Activated T-helper 1 cell treated with anti-CD3 and anti-CD28 coated beads, Interleukin-12 subunit alpha, Interleukin-12 subunit beta, Interleukin-2, Interleukin-4 antibody, amounts not matched to agents 30 ng/mL and 10 ng/mL and 1 ng/mL, durations not matched to agents 14 hours and 24 hours and 36 hours (primary cell): ENCODE data around the gene IGLL1. TPM values are rescaled to one million over a fixed set of nuclear protein-coding genes. Genes with fewer than 3 reads are reported as not detected.
"Not testable (repeated sequence)": the region's sequence is repeated elsewhere in the genome, so short reads cannot be mapped to it uniquely, and the experiment has no call there.

Source experiments
- DNase-seq: peaks from one replicate; pipeline ENCODE4 v3.0.0; 2021; ENCODE audit warnings: low spot score
- H3K27ac Mint-ChIP-seq: one replicate; pipeline ENCODE4 v1.8.0; 2021; ENCODE audit warnings: mild to moderate bottlenecking, mixed read lengths
- H3K27me3 Mint-ChIP-seq: one replicate; pipeline ENCODE4 v1.8.0; 2022; ENCODE audit warnings: mild to moderate bottlenecking, moderate library complexity, mixed read lengths; ENCODE audit not compliant: insufficient read depth
- H3K36me3 Mint-ChIP-seq: one replicate; pipeline ENCODE4 v1.8.0; 2021; ENCODE audit warnings: low read depth, mixed read lengths
- H3K4me1 Mint-ChIP-seq: one replicate; pipeline ENCODE4 v1.8.0; 2021; ENCODE audit warnings: low read depth, mixed read lengths
- H3K4me3 Mint-ChIP-seq: one replicate; pipeline ENCODE4 v1.8.0; 2021; ENCODE audit warnings: mild to moderate bottlenecking, moderate library complexity, mixed read lengths
- H3K9me3 Mint-ChIP-seq: one replicate; pipeline ENCODE4 v1.8.0; 2021; ENCODE audit warnings: mixed read lengths
- intact Hi-C: fragments of 100-400 bp; cut with micrococcal nuclease; formaldehyde crosslinking; loops from one replicate; pipeline ENCODE4 v1.15.1; 2024
- total RNA-seq: library from RNA; stranded (reverse); gene quantifications from 2 replicates; pipeline ENCODE4 v1.2.3, GENCODE V29; 2022

Gene IGLL1
- not detected in 2 replicates for total RNA-seq

GRCh38 chr22:23579870-23580575, at the start of gene IGLL1:
IGLL1 (minus strand) TSS chr22:23580290; CDS start chr22:23580190, 100 bp downstream.
- Mint-ChIP-seq H3K27me3 (peaks cover 15% of the 10 kb centered on the region), H3K4me1 (no peaks in the 10 kb centered on the region), H3K27ac (no peak within 1 kb of the TSS), H3K9me3 (no peaks in the 10 kb centered on the region), H3K4me3 (no peak within 1 kb of the TSS), H3K36me3 (no peaks in the 10 kb centered on the region)
- intact Hi-C loops, result no loop called here
- no peak for DNase-seq

DNA sequence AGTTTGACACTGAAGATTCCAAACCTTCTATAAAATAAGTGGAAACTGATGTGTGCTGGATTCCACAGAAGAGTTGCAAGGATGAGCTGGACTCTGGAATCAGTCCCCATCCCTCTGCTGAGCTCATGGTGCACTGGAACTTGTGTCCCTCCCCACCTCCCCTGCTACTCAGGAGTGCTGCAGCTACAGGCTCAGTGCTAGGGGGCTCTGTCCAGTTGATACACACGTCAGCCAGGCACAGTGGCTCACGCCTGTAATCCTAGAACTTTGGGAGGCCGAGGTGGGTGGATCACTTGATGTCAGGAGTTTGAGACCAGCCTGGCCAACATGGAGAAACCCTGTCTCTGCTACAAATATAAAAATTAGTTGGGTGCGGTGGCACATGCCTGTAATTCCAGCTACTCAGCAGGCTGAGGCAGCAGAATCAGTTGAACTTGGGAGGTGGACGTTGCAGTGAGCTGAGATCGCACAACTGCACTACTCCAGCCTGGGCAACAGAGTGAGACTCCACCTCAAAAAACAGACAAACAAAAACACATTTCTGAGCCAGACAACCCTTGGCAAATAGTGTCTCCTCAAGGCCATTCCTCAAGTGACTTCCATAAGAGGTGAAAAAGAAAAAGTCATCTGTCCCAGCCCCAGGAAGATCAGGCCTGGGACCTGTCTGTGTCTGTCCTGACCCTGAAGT, 48.1 kb upstream of the IGLL1 start:
- H3K4me1 Mint-ChIP-seq, result peaks cover 12% of the 10 kb centered on the region
- DNase-seq, H3K27ac Mint-ChIP-seq, H3K27me3 Mint-ChIP-seq, H3K4me3 Mint-ChIP-seq, H3K36me3 Mint-ChIP-seq, H3K9me3 Mint-ChIP-seq: not testable (repeated sequence)
- intact Hi-C loops, result loop anchor here (10.0 kb wide), 1 partner anchor 327 kb away; no protein-coding TSS in a partner anchor

GRCh38 chr22:23627401-23628055, 47.4 kb upstream of the IGLL1 start:
- intact Hi-C loops, result loop anchor here (10.0 kb wide), 1 partner anchor 327 kb away; no protein-coding TSS in a partner anchor

GRCh38 chr22:23626286-23626975, 46.3 kb upstream of the IGLL1 start:
- no peak for DNase-seq
- no peaks in the 10 kb centered on the region for H3K9me3 Mint-ChIP-seq
- intact Hi-C loops, result loop anchor here (10.0 kb wide), 1 partner anchor 328 kb away; no protein-coding TSS in a partner anchor
- H3K4me1 Mint-ChIP-seq, result peaks cover 6% of the 10 kb centered on the region
- no peaks in the 10 kb centered on the region for H3K27me3 Mint-ChIP-seq
- no peak overlapping the region for H3K27ac Mint-ChIP-seq
- no peak overlapping the region for H3K4me3 Mint-ChIP-seq
- H3K36me3 Mint-ChIP-seq, result peaks cover 2% of the 10 kb centered on the region

More at GRCh38 chr22:23627401-23628055, 47.4 kb upstream of the IGLL1 start:
- H3K4me1 Mint-ChIP-seq, result peaks cover 12% of the 10 kb centered on the region
- H3K9me3 Mint-ChIP-seq, H3K4me3 Mint-ChIP-seq, H3K27me3 Mint-ChIP-seq, H3K27ac Mint-ChIP-seq, H3K36me3 Mint-ChIP-seq: not testable (repeated sequence)
- peak; percentile 40 for DNase-seq

DNA sequence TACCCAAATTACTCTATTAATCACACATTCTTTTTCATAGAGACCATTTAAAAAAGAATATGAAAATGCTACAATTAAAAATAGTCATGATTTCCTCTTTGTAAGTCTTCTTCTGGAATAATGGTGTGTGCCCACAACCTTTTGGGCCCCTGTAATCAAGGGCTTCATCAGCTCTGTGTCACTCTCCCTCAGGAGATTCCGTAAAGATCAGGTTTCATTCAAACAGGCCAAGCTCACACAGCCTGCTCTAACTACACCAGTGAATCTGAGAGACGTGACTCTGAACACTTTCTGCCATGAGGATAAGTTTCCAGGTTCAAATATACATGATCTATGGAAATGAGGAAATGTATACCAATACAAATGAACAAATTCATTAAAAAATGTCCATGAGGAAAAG, 42.5 kb upstream of the IGLL1 start:
- Mint-ChIP-seq H3K27me3 (peaks cover under 1% of the 10 kb centered on the region), H3K9me3 (no peaks in the 10 kb centered on the region), H3K36me3 (peaks cover 2% of the 10 kb centered on the region), H3K27ac (no peak overlapping the region), H3K4me3 (no peak overlapping the region), H3K4me1 (peaks cover 5% of the 10 kb centered on the region)
- intact Hi-C loops, result loop anchor here (10.0 kb wide), 1 partner anchor 332 kb away; no protein-coding TSS in a partner anchor
- no peak for DNase-seq

GRCh38 chr22:23621916-23622315, 41.8 kb upstream of the IGLL1 start:
- not testable (repeated sequence) for DNase-seq, H3K27ac Mint-ChIP-seq

DNA sequence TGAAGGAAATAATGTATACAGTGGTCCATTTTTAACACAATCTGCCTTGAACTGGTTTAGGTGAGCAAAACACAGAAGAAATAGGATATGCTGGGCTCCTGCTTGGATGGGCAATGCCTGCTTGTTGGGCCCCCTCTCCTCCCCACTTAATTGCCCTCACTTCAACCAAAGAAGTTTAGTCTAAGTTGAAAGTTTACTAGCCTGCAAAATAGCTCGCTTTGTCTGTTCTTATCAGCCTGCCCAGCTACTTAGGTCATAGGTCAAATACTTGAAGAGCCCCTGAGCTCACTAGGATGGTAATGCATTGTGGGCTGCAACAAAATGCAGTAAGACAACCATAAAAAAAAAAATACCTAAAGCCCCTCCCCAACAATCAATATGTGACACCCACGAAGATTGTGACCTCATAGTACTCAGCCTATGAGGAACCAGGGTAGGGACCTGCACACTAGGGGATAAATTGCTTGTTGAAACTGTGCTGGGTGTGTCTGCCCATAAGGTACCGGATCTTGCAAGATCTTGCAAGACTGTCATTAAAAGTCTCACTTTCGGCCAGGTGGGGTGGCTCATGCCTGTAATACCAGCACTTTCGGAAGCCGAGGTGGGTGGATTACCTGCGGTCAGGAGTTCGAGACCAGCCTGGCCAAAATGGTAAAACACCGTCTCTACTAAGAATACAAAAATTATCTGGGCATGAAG, 41.1 kb upstream of the IGLL1 start:
- peaks cover 2% of the 10 kb centered on the region for H3K27me3 Mint-ChIP-seq
- intact Hi-C loops, result loop anchor here (10.0 kb wide), 1 partner anchor 334 kb away; no protein-coding TSS in a partner anchor
- H3K27ac Mint-ChIP-seq, result no peak overlapping the region

More at GRCh38 chr22:23621916-23622315, 41.8 kb upstream of the IGLL1 start:
- not testable (repeated sequence) for H3K4me3 Mint-ChIP-seq, H3K4me1 Mint-ChIP-seq, H3K36me3 Mint-ChIP-seq, H3K27me3 Mint-ChIP-seq, H3K9me3 Mint-ChIP-seq
- intact Hi-C loops, result loop anchor here (10.0 kb wide), 1 partner anchor 333 kb away; no protein-coding TSS in a partner anchor

GRCh38 chr22:23613193-23613972, 33.3 kb upstream of the IGLL1 start:
- H3K27ac Mint-ChIP-seq, result no peak overlapping the region
- peaks cover 14% of the 10 kb centered on the region for H3K4me1 Mint-ChIP-seq
- no peak overlapping the region for H3K4me3 Mint-ChIP-seq
- H3K36me3 Mint-ChIP-seq, result peaks cover 1% of the 10 kb centered on the region
- peaks cover 4% of the 10 kb centered on the region for H3K27me3 Mint-ChIP-seq
- intact Hi-C loops, result no loop called here
- DNase-seq, result no peak
- no peaks in the 10 kb centered on the region for H3K9me3 Mint-ChIP-seq

More for the DNA sequence above, 41.1 kb upstream of the IGLL1 start:
- H3K9me3 Mint-ChIP-seq, result no peaks in the 10 kb centered on the region
- peaks cover 3% of the 10 kb centered on the region for H3K36me3 Mint-ChIP-seq
- no peak overlapping the region for H3K4me3 Mint-ChIP-seq
- DNase-seq, result no peak
- no peaks in the 10 kb centered on the region for H3K4me1 Mint-ChIP-seq

DNA sequence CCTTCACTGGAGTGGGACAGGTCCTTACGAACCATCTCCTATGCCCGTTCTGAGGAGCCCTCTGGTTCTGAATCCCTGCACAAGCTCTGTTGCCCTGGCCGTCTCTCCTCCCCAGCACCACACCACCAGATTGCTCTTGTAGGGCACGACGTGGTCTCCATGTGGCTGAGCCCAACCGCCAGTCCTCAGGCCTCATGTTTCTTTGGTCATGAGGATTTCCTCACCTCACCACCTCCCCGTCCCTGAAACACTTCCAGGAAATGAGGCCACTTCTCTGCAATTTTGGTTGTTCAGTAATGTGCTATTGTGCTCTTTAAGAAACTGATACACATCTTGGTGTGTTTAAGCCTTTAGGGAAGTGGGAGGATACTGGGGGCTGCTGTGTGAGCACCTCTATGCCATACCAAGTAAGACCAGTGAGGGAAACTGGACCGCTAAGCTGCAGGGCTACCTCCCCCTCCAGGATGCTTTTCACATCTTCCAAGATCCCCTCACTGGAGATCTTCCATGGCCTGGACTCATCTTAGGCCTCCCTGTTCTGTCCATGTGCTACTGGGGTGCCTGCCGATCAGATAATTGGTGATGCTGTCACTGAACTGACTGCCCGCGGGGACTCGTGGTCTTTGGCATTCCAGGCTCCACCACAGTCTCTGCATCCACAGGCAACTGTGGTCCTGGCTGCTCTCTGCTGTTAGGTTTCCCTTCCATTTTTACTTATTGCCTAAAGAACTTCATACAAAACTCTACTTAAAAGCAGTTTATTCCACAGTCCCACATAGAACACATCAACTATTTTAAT, 30.1 kb upstream of the IGLL1 start:
- Mint-ChIP-seq H3K36me3 (no peaks in the 10 kb centered on the region), H3K4me1 (peaks cover 14% of the 10 kb centered on the region), H3K27me3 (no peaks in the 10 kb centered on the region), H3K27ac (no peak overlapping the region), H3K4me3 (peak overlapping the region; percentile 10), H3K9me3 (no peaks in the 10 kb centered on the region)
- intact Hi-C loops, result no loop called here
- no peak for DNase-seq

GRCh38 chr22:23608583-23608982, 28.5 kb upstream of the IGLL1 start:
- no peak overlapping the region for H3K27ac Mint-ChIP-seq
- no peak overlapping the region for H3K4me3 Mint-ChIP-seq
- no peaks in the 10 kb centered on the region for H3K36me3 Mint-ChIP-seq
- DNase-seq, result no peak
- peaks cover 2% of the 10 kb centered on the region for H3K27me3 Mint-ChIP-seq
- intact Hi-C loops, result no loop called here
- no peaks in the 10 kb centered on the region for H3K9me3 Mint-ChIP-seq
- H3K4me1 Mint-ChIP-seq, result peaks cover 14% of the 10 kb centered on the region
